NCI-H1092 (cell line): ENCODE data around the gene ADAM8.
"Not testable (repeated sequence)": the region's sequence is repeated elsewhere in the genome, so short reads cannot be mapped to it uniquely, and the experiment has no call there.

Experiments
- DNase-seq: peaks from one replicate; lab custom pipeline; 2025; lab: John Stamatoyannopoulos, UW

ADAM8 gene

GRCh38 chr10:133267829-133268228 is 8.8 kb downstream of the ADAM8 start:
- DNase-seq: no peak

- no peak for DNase-seq
Measured at GRCh38 chr10:133267293-133267692, 9.4 kb downstream of the ADAM8 start.

DNA sequence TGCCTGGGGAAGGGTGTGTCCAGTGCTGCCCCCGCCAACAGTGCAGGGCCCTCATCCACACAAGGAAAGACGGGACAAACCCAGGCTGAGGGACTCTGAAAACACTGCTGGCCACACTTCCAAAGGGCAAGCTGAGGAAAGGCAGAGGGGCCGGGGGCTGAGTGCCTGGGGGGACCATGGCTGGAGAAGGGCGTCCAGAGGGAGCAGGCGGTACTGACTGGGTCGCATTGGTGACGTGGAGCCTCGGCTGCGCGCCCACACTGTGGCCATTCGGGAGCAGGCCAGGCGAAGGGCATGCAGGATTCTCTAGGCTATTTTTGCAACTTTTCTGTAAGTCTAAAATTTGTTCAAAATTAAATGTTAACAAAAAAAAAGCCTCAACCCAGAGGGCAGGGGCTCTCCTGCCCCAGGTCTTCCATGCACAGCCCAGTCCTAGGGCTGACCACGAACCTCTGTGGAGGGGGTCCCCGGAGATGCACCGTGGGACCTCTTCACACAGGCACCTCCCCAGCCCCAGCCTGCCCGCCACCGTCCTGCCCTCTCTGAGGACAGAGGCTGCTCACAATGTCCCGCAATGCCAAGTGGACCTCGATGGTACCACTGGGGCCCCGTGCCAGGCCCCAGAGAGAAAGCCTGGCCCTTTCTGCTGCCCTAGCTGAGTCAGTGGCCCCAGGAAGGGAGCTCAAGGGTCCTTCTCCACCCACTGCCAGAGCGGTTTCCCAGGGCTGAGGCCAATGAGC is 10.4 kb downstream of the ADAM8 start:
- no peak for DNase-seq

DNA sequence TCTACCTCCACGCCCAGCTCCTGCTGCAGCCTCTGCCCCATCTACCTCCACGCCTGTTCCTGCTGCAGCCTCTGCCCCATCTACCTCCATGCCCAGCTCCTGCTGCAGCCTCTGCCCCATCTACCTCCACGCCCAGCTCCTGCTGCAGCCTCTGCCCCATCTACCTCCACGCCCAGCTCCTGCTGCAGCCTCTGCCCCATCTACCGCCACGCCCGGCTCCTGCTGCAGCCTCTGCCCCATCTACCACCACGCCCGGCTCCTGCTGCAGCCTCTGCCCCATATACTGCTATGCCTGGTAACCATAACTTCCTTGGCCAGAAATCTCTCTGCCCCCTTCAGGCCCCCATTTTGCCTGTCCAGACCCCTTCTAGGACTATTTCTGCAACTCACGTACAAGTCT is 11.6 kb downstream of the ADAM8 start:
- DNase-seq: not testable (repeated sequence)

- no peak for DNase-seq
Measured at GRCh38 chr10:133264461-133264860, 12.2 kb downstream of the ADAM8 start.

- DNase-seq: no peak
Measured at GRCh38 chr10:133263674-133264073, 13.0 kb downstream of the ADAM8 start.

GRCh38 chr10:133262696-133263095 is 14.0 kb downstream of the ADAM8 start:
- DNase-seq: no peak

DNA sequence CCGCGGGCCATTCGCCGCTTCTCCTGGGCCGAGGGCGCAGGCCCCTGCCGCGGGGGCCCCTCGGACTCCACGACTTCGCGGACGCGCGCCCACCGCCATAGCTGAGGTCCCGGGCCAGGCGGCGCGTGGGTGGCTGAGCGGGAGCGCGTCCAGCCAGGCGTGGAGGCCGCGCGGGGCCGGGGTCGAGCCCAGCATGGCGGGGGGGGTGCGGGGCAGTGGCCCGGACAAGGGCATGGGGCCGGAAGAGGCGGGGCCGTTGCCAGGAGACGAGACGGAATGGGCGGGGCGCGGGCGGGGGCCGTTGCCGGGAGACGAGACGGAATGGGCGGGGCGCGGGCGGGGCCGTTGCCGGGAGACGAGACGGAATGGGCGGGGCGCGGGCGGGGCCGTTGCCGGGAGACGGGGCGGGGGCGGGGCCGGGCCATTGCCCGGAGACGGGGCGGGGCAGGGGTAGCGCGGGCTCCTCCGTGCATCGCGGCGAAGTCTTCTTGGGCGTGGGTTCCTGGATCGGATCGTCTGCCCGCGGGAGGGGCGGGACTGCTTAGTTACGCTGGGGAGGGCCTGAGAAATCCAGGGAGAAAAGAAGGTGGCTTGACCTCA is 14.8 kb downstream of the ADAM8 start:
- no peak for DNase-seq

DNA sequence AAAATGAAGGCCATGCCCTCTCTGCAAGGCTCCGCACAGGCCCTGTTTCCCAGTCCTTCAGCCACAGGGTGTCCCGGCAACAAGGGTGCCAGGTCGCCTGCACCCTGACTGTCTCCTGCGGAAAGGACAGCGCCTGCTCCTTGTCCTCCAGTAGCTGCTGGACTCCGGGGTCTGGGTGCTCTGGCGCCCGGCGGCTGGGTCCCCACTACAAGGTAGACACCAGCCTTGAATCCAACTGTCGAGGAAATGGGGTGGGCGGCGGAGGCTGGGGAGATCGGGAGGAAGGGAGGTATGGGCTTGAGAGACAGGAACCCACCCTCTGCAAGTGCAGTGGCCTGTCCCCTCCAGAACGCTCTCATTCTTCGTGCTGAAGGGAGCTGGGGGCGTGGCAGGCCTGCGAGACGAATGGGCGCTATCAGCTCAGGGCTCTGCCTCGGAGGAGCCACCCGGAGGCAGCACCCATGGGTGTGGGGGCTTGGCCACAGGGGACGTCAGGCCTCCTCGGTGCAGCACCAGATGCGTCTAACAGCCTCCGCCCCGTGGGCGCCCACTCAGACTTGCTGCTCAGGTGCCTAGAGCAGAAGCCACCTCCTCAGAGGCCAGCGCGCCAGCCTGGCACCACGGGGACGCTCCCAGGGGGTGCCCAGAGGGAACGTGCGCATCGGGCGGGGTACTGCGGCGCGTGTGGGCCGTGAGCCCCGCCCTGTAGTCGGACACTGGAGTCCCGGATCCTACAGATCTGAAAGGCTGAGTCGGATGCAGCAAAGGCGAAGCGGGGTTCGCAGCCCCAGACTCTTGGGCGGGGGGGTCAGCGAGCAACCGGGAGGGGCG is 15.6 kb downstream of the ADAM8 start:
- no peak for DNase-seq

GRCh38 chr10:133259602-133259989 is 17.1 kb downstream of the ADAM8 start:
- no peak for DNase-seq

DNA sequence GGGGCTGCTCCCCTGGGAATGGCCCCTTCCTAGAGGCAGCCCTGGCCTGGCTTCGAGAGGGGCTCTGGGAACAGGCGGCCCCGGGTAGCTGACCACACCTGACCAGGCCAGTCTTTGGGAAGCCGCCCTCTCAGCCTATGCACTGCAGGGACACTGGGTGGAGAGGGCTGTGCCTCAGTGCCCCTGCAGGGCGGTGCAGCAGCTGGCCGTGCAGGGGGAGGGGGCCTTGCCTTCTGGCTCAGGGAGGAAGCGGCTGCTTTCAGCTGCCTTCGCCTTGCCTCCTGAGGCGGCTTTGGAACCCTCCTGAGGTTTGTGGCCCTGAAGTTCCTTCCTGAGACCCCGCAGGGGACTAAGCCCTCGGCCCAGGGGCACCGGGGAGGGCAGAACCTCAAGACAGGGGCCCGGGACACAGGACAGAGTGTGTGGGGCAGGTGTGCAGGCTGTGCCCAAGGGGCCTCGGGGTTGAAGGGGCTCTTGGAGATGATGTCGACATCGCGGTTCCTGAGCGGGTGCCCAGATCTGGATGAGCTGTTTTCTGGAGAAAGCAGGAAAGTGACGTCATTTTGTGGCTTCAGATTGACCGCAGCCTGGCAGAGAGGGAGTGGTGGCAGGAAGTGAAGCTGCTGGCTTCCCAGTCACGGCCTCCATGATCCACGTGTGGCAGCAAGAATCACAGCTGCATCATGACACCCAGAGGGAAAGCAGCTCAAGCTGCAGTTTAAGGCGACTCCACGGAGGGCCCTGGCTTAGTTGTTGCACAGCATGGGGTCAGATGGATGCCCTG is 17.7 kb downstream of the ADAM8 start:
- no peak for DNase-seq

- no peak for DNase-seq
Measured at GRCh38 chr10:133258066-133258817, 18.4 kb downstream of the ADAM8 start.

DNA sequence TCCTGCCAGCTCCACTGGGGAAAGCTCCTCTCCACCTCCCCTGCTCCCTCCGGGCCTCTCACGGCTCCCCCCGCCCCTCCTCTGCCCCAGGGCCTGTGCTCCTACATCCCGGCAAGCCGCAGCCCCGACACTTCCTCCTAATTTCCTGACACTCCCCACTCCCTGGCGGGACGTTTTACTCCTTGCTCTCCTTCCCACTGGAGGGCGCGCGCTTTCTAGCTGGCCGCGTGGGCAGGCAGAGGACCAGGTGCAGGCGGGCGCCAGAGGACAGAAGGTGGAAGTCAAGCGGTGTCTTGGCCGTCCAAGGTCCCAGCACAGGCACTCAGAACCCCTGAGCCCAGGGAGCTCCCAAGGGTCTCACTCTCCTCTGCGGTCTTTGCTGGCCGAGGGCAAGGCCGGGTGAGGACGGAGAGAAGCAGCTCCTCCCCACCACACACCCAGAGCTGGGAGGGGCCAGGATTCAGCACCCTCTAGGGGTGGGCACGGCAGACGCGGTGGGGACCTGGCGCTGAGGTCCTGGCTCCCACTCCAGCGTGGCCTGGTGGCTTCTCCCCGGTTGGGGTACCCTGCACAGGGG is 19.1 kb downstream of the ADAM8 start:
- no peak for DNase-seq

- no peak for DNase-seq
Measured at GRCh38 chr10:133255323-133255722, 21.3 kb downstream of the ADAM8 start.

DNA sequence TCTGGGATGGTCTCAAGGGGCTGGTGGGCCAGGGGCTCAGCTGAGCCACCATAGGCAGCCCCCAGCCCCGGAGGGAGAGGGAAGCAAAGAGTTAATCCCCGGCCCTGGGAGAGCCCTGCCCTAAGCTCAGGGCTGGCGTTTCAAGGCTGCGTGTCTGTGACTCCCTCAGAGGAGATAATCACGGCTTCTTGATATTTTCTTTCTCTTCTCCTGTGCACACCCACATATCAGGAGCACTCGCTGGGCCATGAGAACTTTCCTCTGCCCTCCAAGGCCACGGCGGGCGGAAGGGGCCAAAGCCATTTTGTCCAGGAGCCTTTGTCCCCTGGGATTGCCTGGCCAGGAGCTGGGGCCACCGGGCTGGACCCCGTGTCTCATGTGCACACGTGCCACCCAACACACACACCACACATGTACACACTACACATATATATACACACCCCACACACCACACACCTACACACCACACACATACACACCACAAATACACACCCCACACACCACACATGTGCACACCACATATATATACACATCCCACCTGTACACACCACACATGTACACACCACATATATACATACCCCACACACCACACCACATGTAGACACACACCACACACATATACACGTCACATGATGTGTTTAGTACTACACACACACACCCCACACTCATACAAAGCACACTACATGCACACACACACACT is 22.1 kb downstream of the ADAM8 start:
- no peak for DNase-seq

- no peak for DNase-seq
Measured at GRCh38 chr10:133253361-133253955, 23.2 kb downstream of the ADAM8 start.

DNA sequence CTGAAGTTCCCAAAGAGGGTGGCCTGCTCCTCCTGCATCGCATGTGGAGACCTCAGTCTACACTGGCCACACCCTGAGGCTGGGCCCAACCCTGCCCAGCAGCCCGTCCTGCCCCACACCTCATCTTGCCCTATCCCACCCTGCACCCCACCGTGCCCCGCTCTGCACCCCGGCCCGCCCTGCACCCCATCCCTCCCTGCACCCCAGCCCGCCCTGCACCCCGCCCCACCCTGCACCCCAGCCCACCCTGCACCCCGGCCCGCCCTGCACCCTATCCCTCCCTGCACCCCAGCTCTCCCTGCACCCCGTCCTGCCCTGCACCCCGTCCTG is 24.5 kb downstream of the ADAM8 start:
- DNase-seq: no peak

DNA sequence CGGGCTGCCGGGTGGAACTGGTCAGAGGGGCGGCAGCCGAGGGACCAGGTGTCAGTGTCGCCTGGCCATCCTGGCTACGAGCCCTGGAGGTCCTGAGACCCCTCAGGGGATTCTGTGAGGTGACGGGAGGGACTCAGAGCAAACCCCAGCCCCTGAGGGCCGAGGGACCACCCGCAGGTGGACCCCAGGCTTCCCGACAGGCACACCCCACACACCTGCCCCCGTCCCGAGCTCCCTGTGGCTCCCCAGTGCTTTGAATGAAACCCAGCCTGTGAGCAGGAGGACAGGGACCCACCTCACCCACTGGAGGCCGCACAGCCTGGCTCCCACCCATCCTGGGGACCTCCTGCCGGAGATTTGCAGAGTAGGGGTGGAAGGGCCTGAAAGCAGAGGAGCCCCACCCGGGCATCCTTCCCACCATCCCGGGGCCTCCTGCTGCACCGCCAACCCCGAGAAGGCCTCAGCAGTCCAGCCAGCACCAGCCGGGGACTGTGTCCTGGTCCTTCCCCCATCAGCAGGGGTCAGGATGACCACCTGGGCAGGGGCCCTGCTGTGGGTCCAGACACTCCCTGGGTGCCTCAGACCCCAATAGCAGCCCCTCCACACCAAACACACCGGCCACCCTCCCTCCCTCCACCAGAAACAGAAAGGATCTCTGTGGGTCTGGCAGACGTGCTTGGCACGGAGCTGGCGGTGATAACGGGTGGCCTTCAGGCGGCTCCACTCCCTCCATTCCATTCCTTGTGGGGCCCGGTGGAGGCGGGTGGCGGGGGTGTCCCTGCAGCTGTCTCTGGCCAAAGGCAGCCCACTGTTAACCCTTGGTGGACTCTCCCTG is 25.1 kb downstream of the ADAM8 start:
- no peak for DNase-seq
